Mucosa of stomach (tissue), 1 donor: Measurements from ENCODE around the gene DOC2A.
"Not testable (repeated sequence)": the region's sequence is repeated elsewhere in the genome, so short reads cannot be mapped to it uniquely, and the experiment has no call there.

ENCODE experiments used
- H3K27me3 ChIP-seq: one replicate; pipeline ENCODE4 v1.7.0; 2013; ENCODE audit warnings: mild to moderate bottlenecking, low read length; ENCODE audit not compliant: control insufficient read depth, insufficient read depth
- H3K36me3 ChIP-seq: one replicate; pipeline ENCODE4 v1.7.0; 2013; ENCODE audit warnings: low read length; ENCODE audit not compliant: control insufficient read depth, insufficient read depth
- H3K4me1 ChIP-seq: one replicate; pipeline ENCODE4 v1.7.0; 2013; ENCODE audit warnings: mild to moderate bottlenecking, low read length; ENCODE audit not compliant: control insufficient read depth, insufficient read depth
- H3K4me3 ChIP-seq: one replicate; pipeline ENCODE4 v1.7.0; 2013; ENCODE audit warnings: low read length
- H3K9ac ChIP-seq: one replicate; pipeline ENCODE4 v1.7.0; 2013; ENCODE audit warnings: mild to moderate bottlenecking, low read length, moderate library complexity
- H3K9me3 ChIP-seq: one replicate; pipeline ENCODE4 v1.7.0; 2013; ENCODE audit warnings: mild to moderate bottlenecking, low read length, moderate library complexity; ENCODE audit not compliant: control insufficient read depth
- donor health status: Pancreatic carcinoma.

Gene DOC2A

DNA sequence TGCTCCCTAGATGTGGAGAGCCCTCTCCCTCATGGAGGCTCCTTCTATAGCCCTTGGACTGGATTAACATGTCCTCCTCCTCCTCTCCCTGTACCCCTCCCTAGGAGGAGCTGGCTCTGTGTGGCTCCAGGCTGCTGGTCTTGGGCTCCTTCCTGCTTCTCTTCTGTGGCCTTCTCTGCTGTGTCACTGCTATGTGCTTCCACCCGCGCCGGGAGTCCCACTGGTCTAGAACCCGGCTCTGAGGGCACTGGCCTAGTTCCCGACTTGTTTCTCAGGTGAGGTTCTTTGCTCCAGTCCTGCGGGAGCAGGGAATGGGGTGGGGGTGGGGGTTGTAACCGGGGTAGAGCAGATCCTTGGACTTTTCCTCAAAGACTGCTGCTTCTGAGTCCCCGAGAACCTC lies 39.5 kb downstream of the DOC2A start:
- peaks cover 16% of the 10 kb centered on the region for H3K4me1 ChIP-seq
- peaks cover 6% of the 10 kb centered on the region for H3K36me3 ChIP-seq
- H3K9ac ChIP-seq = no peak overlapping the region
- H3K27me3 ChIP-seq = no peaks in the 10 kb centered on the region
- H3K9me3 ChIP-seq = no peaks in the 10 kb centered on the region
- no peak overlapping the region for H3K4me3 ChIP-seq

DNA sequence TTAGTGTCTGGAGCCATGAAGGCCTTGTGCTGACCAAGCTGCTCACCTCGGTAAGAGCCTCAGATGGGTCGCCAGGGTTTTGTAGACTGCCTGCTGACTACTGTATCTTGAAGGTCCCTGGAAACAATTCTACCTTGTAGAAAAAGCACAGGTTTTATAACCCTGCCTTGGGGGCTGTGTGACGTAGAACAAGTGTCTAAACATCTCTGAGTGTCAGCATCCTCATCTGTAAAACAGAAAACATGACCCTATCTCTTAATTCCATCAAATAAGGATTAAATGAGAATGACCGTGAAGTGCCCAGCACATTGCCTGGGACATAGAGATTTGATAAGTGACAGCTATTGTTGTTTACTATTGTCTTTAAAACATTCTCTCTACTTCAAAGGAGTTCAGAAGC lies 42.6 kb downstream of the DOC2A start:
- H3K36me3 ChIP-seq = peaks cover 6% of the 10 kb centered on the region
- no peaks in the 10 kb centered on the region for H3K27me3 ChIP-seq
- peaks cover 3% of the 10 kb centered on the region for H3K4me1 ChIP-seq
- H3K9me3 ChIP-seq = no peaks in the 10 kb centered on the region
- H3K4me3 ChIP-seq = no peak overlapping the region
- H3K9ac ChIP-seq = no peak overlapping the region

DNA sequence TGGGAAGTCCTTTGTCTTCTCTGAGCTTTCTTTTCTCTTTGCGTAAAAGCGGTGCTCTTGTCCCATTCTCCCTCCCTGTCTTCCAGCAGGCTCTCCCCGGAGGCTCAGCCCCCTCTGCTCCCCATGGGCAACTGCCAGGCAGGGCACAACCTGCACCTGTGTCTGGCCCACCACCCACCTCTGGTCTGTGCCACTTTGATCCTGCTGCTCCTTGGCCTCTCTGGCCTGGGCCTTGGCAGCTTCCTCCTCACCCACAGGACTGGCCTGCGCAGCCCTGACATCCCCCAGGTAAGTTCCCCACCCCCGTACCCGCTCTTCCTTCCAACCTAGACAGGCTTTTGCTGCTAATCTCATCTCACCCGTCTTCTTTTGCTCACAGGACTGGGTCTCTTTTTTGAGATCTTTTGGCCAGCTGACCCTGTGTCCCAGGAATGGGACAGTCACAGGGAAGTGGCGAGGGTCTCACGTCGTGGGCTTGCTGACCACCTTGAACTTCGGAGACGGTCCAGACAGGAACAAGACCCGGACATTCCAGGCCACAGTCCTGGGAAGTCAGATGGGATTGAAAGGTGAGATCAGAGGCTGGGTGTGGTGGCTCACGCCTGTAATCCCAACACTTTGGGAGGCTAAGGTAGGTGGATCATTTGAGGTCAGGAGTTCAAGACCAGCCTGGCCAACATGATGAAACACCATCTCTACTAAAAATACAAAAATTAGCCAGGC lies 47.6 kb downstream of the DOC2A start:
- H3K36me3 ChIP-seq = peaks cover 4% of the 10 kb centered on the region
- H3K4me1 ChIP-seq = peaks cover 11% of the 10 kb centered on the region
- no peaks in the 10 kb centered on the region for H3K27me3 ChIP-seq
- H3K9ac ChIP-seq = peak overlapping the region; percentile 80
- no peaks in the 10 kb centered on the region for H3K9me3 ChIP-seq
- peak overlapping the region; percentile 5 for H3K4me3 ChIP-seq

DNA sequence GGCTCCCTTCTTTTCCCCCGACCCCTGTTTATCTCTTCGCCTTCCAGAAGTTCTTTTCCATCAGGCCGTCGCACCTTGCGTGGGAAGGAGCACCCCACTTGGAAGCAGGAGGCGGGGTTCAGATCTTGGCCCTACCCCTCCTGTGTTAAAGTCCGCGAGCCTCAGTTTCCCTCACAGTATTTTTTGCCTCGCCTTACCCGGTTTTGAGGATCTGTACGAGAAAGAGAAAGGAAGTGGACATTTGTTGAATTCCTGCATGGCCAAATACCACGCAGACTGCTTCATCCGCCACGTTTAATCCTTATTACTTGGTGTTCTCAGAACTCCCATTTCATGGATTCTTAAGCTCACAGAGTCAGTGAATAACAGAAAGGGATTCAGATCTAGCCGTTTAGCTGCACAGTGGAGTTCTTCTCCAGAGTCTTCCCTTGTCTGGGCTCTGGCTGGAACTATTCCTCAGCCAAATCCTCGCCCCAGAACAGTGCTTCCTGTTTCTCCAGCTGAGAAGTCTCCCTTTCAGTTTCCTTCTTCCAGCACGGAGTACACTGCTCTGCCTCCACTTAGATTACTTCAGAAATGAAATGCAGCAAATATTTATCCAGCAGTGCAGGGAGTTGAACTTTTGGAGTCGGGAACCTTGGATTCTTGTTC lies 48.4 kb downstream of the DOC2A start:
- H3K9me3 ChIP-seq = no peaks in the 10 kb centered on the region
- H3K4me3 ChIP-seq = peak overlapping the region; percentile 5
- H3K27me3 ChIP-seq = no peaks in the 10 kb centered on the region
- peak overlapping the region; percentile 80 for H3K9ac ChIP-seq
- H3K36me3 ChIP-seq = no peaks in the 10 kb centered on the region
- peaks cover 11% of the 10 kb centered on the region for H3K4me1 ChIP-seq

DNA sequence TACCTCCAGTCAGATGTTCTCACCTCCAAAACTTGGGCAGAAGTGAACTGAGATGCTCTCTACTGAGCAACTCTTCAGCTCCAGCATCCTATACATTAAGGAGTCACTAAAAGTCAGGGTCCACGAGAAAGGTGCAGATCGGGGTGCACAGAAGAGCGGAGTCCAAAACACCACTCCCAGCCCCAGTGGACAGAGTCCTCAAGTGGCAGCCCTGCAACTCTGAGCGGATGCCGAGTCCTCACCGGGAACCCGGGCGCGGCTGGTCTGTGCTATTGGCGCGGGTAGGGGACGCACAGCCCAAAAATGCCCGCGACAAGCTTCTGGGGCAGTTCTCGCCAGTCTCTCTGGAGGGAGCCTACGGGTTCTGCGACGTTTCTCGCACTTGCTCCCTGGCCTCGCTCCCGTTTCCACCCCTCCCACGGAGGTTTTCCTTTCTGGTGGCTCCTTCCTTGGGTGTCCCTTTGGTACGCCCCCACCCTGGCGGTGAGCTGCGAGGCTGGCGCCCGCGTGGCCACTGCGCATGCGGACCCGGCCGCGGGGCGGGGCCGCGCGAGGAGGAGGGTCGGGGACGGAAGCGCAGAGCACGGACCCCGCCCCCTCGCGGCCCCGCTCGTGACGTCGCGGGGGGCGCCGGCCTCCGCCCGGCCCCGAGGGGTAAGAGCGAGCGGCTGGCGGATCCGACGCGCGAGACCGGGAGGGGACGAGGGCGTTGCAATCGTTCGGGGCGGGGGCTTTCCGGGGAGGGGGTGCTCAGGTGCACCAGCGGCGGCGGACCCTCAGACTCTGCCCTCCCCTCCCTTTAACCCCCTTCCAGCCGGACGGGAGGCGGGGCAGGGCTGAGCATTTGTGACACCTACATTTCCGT lies 49.1 kb downstream of the DOC2A start, which contains the start of gene TMEM219:
Gene TMEM219 (plus strand): TSS at position 601 of the 865 bp plus-strand sequence. CDS start 1,065 bp downstream, outside the sequence.
- Histone ChIP-seq H3K4me1 (peaks cover 11% of the 10 kb centered on the region), H3K36me3 (no peaks in the 10 kb centered on the region), H3K9ac (peak within 1 kb of the TSS; percentile 80), H3K27me3 (no peaks in the 10 kb centered on the region), H3K9me3 (no peaks in the 10 kb centered on the region), H3K4me3 (peak within 1 kb of the TSS; percentile 82)

DNA sequence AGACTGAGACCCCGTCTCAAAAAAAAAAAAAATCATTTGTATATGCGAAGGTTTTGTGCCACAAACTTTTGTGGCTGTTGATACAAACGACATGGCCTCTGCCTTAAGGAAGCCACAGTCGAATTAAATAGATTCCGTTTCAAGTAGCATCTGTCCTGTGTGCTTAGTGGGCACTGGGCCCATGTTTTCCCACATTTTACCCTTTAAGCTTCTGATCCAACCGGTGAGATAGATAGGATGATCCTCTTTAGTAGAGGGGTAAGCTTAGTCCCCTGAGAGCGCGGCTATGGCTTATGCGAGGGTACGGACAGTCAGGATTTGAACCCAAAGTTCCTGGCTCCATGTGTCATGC lies 49.7 kb downstream of the DOC2A start:
- no peaks in the 10 kb centered on the region for H3K9me3 ChIP-seq
- no peaks in the 10 kb centered on the region for H3K27me3 ChIP-seq
- peak overlapping the region; percentile 82 for H3K4me3 ChIP-seq
- H3K4me1 ChIP-seq = peaks cover 11% of the 10 kb centered on the region
- no peaks in the 10 kb centered on the region for H3K36me3 ChIP-seq
- peak overlapping the region; percentile 80 for H3K9ac ChIP-seq

DNA sequence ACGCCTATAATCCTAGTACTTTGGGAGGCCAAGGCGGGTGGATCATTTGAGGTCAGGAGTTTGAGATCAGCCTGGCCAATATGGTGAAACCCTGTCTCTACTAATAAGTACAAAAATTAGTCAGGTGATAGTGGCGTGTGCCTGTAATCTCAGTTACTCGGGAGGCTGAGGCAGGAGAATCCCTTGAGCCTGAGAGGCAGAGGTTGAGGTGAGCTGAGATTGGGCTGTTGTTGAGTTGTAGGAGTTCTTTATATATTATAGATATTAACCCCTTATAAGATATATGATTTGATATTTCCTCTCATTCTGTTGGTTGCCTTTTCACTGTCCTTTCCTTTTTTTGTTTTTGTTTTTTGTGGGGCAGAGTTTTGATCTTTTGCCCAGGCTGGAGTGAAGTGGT lies 51.0 kb downstream of the DOC2A start:
- not testable (repeated sequence) for H3K27me3 ChIP-seq, H3K4me3 ChIP-seq, H3K9me3 ChIP-seq, H3K36me3 ChIP-seq, H3K9ac ChIP-seq
- H3K4me1 ChIP-seq = peaks cover 11% of the 10 kb centered on the region

DNA sequence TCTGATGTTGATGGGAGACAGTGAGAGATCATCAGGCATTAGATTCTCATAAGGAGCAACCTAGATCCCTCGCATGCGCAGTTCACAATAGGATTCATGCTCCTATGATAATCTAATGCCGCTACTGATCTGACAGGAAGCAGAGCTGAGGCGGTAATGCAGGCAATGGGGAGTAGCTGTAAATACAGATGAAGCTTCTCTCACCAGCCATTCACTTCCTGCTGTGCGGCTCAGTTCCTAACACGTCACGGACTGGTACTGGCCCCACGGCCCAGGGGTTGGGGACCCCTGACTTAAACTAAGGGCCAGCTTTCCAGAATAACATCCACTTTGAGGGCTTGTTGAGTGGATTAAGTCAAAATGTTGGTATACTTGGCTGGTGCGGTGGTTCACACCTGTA lies 51.5 kb downstream of the DOC2A start:
- Histone ChIP-seq H3K9ac (no peak overlapping the region), H3K9me3 (no peaks in the 10 kb centered on the region), H3K4me1 (peaks cover 11% of the 10 kb centered on the region), H3K27me3 (no peaks in the 10 kb centered on the region), H3K36me3 (no peaks in the 10 kb centered on the region), H3K4me3 (no peak overlapping the region)

DNA sequence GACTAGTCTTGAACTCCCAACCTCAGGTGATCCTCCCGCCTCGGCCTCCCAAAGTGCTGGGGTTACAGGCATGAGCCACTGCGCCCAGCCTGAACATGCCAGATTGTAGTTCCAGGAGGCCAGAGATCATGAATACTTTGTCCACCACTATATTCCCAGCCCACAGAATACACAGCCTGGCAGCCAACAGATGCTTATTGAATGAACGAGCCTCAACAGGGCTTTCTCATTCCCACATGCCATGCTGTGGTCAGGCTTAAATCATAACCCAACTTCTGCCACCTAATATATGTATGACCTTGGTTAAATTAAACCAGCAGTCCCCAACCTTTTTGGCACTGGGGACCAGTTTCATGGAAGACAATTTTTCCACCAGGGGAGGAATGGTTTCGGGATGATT lies 52.1 kb downstream of the DOC2A start:
- Histone ChIP-seq H3K4me1 (peaks cover 11% of the 10 kb centered on the region), H3K9me3 (no peaks in the 10 kb centered on the region), H3K9ac (no peak overlapping the region), H3K36me3 (no peaks in the 10 kb centered on the region), H3K27me3 (no peaks in the 10 kb centered on the region), H3K4me3 (no peak overlapping the region)
